ENCODE measurements around the gene PDE10A.

Gene PDE10A

GRCh38 chr6:165655191-165655590, 7.8 kb downstream of the PDE10A start:
- DNase-seq (ENCODE audit: low spot score) = no peak

GRCh38 chr6:165654144-165654543, 8.9 kb downstream of the PDE10A start:
- DNase-seq (ENCODE audit: low spot score) = no peak

- no peak for DNase-seq (ENCODE audit: low spot score)
Observed at GRCh38 chr6:165653607-165654006, 9.4 kb downstream of the PDE10A start.

DNA sequence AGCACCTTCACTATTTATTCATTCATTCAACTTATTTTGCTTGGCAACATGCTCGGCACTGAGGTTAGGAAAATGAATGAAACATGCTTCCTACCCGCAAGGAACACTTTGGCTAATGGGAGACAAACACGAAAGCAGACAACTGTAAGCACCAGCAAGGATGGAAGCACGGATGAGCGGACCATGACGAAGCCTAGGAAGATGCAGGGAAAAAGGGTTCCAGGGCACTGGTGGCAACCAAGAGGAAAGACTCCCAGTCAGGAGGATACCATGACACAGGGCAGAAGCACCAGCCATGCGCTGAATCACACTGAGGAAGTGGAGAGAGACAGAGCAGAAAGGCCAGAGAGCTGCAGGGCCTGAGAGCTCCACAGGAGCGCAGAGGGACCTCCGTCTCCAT, 9.8 kb downstream of the PDE10A start:
- no peak for DNase-seq (ENCODE audit: low spot score)

DNA sequence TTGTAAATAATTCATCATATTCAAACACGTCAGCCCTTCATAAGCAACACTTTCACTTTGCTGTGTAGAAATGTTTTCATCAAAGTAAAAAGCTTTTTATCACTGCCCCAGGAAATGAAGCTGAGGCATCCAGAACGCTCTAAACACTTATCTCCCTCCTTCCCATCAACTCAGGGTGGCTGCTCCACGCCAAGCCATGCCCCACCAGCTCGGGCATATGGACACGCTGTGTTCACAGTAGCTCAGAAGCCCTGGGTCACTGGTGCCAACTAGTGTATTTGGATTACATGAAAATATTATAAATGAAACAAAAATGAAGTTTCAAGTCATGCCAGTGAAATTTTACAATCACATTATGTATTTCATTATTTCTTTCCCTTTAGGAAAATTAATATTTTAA, 10.3 kb downstream of the PDE10A start:
- no peak for DNase-seq (ENCODE audit: low spot score)

DNA sequence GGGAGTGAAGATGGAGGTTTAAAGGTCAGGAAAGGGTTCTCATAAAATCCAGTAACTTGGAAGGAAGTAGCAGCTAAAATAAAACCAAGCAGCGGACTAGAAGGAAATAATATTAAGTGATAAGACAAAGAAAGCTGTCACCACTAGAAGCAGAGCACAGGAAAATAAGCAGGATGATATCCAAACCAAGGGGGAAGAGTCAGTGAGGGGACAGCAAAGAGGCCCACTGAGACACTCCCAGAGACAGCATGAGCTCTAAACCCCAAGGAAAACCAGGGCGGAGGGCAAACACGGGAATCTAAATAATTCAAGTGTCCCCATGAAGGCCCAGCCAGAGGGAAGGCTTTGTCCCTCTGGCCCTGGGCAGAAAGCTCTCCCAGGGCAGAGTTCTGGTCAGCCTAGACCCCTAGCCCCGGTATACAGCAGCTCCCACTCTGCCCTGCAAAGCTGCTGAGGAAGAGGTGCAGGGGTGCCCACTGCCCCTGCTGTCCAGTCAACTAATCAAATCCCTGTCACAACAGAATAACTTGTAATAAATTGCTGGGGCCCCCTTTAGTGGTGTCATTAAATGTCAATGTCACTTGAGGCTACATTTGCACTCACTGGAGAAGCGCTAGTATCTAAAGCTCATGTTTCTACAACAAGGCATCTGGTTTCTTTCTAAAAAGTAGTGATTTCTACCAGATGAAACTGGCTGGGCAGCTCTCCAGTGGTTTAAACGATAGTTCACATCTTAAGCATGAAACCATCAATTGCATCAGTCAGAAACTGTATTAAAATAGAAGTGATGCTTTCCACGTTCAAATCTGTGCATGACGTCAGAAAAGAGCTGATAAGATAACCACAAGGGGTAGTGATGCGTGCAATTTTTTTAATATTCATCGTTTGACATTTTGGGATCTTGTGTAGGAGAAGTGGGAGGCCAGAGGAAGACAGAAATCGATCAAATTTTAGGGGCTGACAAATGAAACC, 13.6 kb downstream of the PDE10A start:
- no peak for DNase-seq (ENCODE audit: low spot score)

- no peak for DNase-seq (ENCODE audit: low spot score)
Observed at GRCh38 chr6:165647041-165647440, 16.0 kb downstream of the PDE10A start.

DNA sequence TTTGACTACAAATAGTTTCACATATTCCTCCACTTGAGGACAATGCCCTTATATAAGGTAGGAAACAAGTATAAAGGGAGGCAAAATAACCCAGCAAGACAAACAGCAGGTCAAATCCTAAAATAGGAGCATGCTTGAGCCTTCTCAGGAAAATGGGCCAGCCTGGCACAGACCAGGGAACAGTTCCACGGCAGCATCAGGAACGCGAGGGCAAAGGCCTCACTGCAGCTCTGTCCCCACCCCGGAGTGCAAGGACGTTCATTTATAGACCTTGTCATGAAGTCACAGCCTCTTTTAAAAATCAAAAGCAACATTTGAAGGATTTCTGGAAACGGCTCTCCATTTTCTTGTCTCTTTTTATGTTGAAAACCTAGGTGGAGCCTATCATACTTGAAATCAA, 17.1 kb downstream of the PDE10A start:
- DNase-seq (ENCODE audit: low spot score) = no peak

DNA sequence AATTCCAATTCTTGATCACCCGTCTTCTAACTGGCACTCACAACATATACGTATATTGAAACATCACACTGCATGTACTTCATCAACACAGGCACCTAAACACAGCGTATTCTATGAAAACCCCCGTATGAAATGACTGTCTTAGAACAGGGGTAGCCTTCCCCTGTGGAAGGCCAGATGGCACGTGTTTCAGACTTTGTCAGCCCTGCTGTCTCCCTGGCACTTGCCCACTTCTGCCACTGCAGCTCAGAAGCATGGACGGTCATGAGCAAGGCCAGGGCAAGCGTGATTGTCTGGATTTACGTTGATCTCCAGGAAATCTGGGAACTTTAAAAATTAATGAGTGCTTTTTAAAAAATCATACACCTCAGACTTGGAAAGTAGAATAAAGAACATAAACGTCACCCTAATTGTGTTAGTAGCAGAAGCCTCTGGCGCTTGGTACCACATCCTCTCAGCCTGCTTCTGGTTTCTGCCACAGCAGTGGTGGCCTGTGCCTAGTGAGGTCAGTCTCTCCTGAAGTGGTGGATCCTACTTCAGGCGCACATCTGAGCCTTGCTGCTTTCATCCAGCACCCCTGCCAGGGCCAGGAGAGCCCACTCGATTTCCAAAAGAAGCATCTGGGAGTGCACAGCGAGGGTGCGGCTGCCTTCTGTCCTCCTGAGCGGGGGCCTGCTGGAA, 18.3 kb downstream of the PDE10A start:
- DNase-seq (ENCODE audit: low spot score) = no peak

GRCh38 chr6:165643015-165643414, 20.0 kb downstream of the PDE10A start:
- DNase-seq (ENCODE audit: low spot score) = no peak

DNA sequence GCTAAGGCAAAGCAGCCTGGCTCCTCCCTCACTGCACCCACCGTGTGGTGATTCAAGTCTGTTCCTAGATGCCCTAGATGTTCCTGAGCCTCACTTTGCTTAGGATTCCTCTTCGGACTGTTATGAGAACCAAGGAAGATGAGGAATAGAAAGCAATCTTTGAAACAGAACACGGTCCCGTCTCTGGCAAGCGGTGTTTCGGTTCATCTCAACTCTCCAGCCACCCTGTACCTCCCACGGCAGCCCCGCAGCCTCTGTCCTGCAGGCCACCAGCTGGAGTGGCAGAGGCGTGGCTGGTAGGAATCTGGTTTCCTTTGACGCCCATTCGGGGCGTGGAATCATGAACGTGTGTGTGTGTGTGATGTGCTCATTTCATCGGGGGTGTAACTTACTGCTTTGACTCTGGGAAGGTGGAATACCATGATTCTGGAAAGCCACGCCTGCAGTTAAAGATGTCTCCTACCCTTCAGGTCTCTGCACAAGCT, 21.3 kb downstream of the PDE10A start:
- no peak for DNase-seq (ENCODE audit: low spot score)

DNA sequence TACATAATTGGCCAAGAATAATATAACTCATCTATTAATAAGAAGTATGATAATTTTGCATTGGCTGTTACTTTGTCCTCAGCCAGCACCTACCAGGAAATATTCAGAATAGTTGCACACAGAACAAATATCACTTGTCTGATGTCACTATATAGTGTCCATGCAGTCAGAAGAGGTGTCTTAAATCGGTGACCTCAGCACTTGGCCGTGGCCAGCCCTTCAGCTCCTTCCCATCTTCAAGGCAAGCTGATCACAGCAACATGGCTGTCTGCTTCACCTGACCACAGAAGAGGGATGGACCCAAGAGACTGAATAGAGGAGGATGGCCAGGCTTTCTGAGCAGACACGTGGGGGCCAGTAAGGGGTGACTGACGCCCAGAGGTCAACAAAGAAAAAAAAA, 22.2 kb downstream of the PDE10A start:
- no peak for DNase-seq (ENCODE audit: low spot score)

DNA sequence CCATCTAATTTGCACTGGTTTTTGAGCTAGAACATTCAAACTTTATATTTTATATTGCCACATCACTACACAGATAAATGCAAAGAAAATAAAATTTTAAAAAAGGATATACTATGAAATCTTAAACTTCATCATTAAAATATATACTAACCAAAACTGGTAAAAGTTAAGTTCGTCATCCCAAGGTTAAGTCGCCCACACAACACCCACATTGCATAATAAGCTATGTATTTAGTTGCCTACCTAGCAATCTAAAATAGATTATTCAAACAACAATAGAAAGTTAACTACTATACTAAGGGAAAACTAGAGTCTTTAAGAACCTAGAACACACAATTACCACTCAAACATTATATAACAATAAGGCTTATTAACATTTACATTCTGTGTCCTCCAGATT, 24.5 kb downstream of the PDE10A start:
- DNase-seq (ENCODE audit: low spot score) = no peak

DNA sequence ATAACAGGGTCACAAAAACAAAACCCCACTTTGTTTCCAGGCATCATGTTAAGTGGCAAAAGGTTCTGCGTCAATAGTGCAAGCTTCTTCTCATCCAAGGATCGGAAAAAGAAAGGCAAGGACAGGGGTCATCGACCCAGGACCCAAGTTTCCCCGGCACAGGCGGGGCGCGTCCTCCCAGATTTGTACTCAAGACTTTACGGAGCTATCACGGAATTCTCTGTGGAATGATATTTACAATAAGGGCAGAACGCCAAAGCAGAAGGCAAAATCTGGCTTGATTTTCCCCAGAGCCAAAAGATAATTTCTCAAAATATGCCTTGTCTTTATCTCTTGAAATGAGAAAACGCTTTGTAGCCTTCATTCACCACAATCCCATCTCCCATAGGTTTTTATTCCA, 25.5 kb downstream of the PDE10A start:
- no peak for DNase-seq (ENCODE audit: low spot score)

DNA sequence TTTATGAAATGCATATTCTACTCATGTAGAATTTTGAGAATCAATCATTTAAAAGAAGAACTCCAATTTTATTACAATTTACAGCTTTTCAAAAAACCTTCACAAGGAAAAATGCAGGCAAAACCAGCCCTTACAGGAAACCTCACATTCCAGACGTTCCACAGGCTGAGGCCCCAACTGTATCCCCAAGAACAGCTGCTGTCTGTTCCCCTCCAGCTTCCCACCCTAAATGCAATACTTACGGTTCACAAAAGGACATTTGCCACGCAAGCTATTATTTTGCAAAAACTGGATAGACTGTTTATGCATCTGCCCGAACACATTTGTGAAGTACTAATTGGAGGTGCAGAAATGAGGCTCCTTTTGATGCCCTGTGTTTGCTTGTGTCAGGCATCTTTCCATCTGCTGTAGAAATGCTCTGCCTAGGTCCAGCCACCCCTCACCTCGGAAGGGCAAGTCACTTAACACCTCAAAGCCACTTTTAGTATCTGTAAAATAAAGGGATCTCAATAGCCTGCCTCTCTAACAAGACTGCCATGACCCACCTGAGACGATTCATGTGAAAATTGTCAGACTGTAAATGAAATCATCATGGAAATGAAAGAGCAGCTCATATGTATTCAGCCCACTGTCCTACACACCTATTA, 26.5 kb downstream of the PDE10A start:
- no peak for DNase-seq (ENCODE audit: low spot score)

- DNase-seq (ENCODE audit: low spot score) = no peak
Observed at GRCh38 chr6:165635965-165636364, 27.1 kb downstream of the PDE10A start.

DNA sequence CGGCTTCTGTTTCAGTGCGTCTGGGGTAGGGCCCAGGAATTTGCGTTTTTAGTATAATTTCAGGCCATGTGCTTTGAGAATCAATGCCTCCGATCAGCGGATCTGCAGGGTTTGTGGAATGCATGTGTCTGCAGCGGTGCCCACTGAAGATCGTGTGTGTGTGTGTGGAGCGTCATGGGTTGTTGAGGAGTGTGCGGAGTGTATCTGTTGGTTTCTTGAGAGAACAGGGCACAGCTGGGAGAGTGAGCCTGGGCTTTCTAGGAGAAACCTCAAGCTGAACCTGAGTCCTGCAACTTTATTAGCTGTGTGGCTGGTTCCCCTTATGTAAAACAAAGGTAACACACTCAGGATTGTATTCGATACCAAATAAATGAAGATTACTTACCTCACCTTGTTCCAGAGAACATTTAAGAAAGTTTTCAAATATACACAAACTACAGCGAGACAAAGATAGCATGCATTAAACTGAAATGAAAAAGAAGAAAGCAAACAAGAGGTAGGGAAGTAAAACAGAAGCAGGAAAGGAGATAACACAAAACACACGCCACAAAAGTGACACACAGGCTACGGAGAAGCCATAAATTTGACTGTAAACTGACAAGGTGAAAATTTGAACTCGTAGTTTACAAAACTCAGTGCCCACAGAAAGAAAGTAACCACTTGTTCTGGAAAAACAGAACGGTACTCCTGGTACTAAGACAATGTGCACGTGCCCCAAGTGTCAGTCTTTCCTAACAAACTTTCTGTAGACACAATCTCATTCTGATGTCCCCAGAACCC, 28.8 kb downstream of the PDE10A start:
- DNase-seq (ENCODE audit: low spot score) = no peak

- no peak for DNase-seq (ENCODE audit: low spot score)
Observed at GRCh38 chr6:165632194-165632593, 30.8 kb downstream of the PDE10A start.

GRCh38 chr6:165630544-165630953, 32.5 kb downstream of the PDE10A start:
- no peak for DNase-seq (ENCODE audit: low spot score)

DNA sequence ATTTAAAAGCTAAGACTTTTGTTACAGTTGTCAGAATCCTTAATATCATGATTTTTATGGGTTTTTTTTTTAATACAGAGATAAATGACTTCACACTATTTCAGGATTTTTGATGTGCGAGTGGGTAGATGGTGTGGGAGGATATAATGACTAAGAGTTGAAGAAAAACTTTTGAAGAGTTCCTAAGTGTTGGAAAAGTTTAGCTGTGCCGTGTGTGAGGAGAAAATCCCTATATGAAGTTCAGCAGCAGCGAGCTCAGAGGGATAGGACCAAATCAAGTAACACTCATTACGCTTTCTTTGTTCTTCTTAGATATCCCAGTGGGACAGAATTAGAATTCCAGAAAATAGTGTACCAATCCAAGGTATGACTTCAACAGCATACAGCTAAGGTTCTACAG, 34.1 kb downstream of the PDE10A start:
- DNase-seq (ENCODE audit: low spot score) = no peak

- DNase-seq (ENCODE audit: low spot score) = no peak
Observed at GRCh38 chr6:165627366-165627765, 35.7 kb downstream of the PDE10A start.

DNA sequence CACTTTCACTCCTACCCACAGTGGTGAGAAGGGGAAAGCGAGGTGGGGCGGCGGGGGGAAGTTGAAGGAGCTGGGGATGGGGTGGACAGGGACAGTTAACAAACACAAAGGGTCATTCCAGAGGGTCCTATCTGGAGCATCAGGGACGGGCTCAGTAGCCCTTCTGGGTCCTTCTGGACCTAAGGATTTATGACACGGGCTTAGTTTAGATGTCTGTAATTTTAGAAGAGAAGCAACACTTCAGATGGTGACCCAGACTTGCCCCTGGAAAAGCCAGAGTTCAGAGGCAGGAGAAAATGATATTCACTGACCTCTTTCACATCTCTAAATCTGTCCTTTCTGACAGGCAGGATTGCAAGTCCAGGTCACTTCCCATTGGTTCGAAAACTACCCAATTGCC, 36.3 kb downstream of the PDE10A start:
- no peak for DNase-seq (ENCODE audit: low spot score)

Measured in SW480 (cell line).